HG03064 (cell line): Measurements from ENCODE around the gene PAX5.

Experiments
- ATAC-seq: cut with Tn5 transposase; IDR thresholded peaks from one replicate; pipeline ENCODE4 v1.9.1; 2021; ENCODE audit warnings: low read depth; ENCODE audit not compliant: unreplicated experiment

Gene PAX5

GRCh38 chr9:36865731-36866635 is 168.1 kb downstream of the PAX5 start:
- no peak for ATAC-seq

GRCh38 chr9:36864491-36865410 is 169.3 kb downstream of the PAX5 start:
- ATAC-seq = no peak

- no peak for ATAC-seq
Observed at GRCh38 chr9:36862206-36863145, 171.6 kb downstream of the PAX5 start.

GRCh38 chr9:36861528-36862205 is 172.4 kb downstream of the PAX5 start:
- ATAC-seq = no peak

- ATAC-seq = no peak
Observed at GRCh38 chr9:36858805-36859375, 175.2 kb downstream of the PAX5 start.

GRCh38 chr9:36855448-36856315 is 178.4 kb downstream of the PAX5 start:
- ATAC-seq = no peak

- ATAC-seq = no peak
Observed at GRCh38 chr9:36854751-36855150, 179.3 kb downstream of the PAX5 start.

- no peak for ATAC-seq
Observed at GRCh38 chr9:36854034-36854433, 180.0 kb downstream of the PAX5 start.

GRCh38 chr9:36853233-36853632 is 180.8 kb downstream of the PAX5 start:
- no peak for ATAC-seq

GRCh38 chr9:36849943-36850342 is 184.1 kb downstream of the PAX5 start:
- ATAC-seq = no peak

- ATAC-seq = no peak
Observed at GRCh38 chr9:36848946-36849345, 185.1 kb downstream of the PAX5 start.

- ATAC-seq = no peak
Observed at GRCh38 chr9:36847781-36848673, 186.0 kb downstream of the PAX5 start.

- ATAC-seq = no peak
Observed at GRCh38 chr9:36846621-36847020, 187.4 kb downstream of the PAX5 start.

- ATAC-seq = no peak
Observed at GRCh38 chr9:36845844-36846243, 188.2 kb downstream of the PAX5 start.

GRCh38 chr9:36844961-36845360 is 189.1 kb downstream of the PAX5 start:
- ATAC-seq = no peak

- ATAC-seq = no peak
Observed at GRCh38 chr9:36843964-36844363, 190.1 kb downstream of the PAX5 start.
